BE2C (cell line): ENCODE results near the gene DACT1.

Experiments used
- DNase-seq: peaks from one replicate; pipeline ENCODE4 v3.0.0-alpha.2; 2020
- H3K27me3 ChIP-seq: fragments of 250-450 bp; sonication (Bioruptor Pico); 2 replicates; pipeline ENCODE4 v1.5.1; 2020; ENCODE audit warnings: mild to moderate bottlenecking
- H3K36me3 ChIP-seq: fragments of 250-450 bp; sonication (Bioruptor Pico); 2 replicates; pipeline ENCODE4 v1.5.1; 2020; ENCODE audit warnings: mild to moderate bottlenecking
- H3K4me1 ChIP-seq: fragments of 250-450 bp; sonication (Bioruptor Pico); 2 replicates; pipeline ENCODE4 v1.5.1; 2020
- H3K4me3 ChIP-seq: 2 replicates; pipeline ENCODE4 v1.5.1; 2011; ENCODE audit warnings: low read depth, low read length
- H3K9me3 ChIP-seq: fragments of 250-450 bp; sonication (Bioruptor Pico); 2 replicates; pipeline ENCODE4 v1.5.1; 2020
- TF ChIP-seq, protein P1 (sequence below): IDR thresholded peaks from 2 replicates; pipeline ENCODE4 v1.5.1; 2012; ENCODE audit warnings: mild to moderate bottlenecking, low read depth, low read length

Gene DACT1

DNA sequence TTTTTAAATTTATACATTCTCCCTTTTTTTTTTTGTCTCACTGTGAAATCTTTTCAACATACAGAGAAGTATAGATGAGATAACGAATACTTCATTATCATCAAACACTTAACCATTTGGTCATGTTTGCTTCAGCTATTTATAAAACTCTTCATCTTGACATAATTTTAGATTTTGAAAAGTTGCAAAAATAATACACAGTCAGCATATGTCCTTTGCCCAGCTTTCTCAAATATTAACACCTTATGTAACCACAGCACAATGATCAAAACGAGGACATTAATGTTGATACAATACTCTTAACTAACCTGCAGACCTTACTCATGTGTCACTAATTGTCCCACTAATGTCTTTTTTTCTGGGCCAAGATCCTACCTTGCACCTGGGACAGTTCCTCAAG lies 36.0 kb downstream of the DACT1 start:
- TF ChIP-seq, protein P1, sequence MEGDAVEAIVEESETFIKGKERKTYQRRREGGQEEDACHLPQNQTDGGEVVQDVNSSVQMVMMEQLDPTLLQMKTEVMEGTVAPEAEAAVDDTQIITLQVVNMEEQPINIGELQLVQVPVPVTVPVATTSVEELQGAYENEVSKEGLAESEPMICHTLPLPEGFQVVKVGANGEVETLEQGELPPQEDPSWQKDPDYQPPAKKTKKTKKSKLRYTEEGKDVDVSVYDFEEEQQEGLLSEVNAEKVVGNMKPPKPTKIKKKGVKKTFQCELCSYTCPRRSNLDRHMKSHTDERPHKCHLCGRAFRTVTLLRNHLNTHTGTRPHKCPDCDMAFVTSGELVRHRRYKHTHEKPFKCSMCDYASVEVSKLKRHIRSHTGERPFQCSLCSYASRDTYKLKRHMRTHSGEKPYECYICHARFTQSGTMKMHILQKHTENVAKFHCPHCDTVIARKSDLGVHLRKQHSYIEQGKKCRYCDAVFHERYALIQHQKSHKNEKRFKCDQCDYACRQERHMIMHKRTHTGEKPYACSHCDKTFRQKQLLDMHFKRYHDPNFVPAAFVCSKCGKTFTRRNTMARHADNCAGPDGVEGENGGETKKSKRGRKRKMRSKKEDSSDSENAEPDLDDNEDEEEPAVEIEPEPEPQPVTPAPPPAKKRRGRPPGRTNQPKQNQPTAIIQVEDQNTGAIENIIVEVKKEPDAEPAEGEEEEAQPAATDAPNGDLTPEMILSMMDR, result no peak
- no peaks in the 10 kb centered on the region; the same call in 1 of the 2 replicates for H3K27me3 ChIP-seq
- H3K9me3 ChIP-seq, result no peaks in the 10 kb centered on the region
- H3K4me1 ChIP-seq, result no peaks in the 10 kb centered on the region
- no peak overlapping the region for H3K4me3 ChIP-seq
- DNase-seq, result no peak
- no peaks in the 10 kb centered on the region for H3K36me3 ChIP-seq

DNA sequence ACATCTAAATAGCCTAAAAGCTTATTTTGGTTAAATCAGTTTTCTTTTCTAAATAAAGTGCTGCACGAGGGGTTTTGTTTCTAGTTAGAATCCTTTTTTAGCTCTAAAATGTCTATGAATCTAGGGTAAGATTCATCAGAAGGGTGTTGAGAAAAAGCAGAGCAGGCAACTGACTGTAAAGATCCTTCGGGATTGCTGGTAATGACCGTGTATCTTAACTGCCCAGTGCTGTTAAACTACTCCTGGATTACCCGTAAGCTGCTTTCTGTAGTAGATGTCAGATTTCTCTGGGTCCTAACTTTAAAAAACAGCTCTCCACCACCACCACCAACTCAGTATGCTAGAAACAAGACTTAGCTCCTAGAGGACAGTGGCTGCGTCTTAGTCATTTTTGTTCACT lies 39.2 kb downstream of the DACT1 start:
- Histone ChIP-seq H3K9me3 (no peaks in the 10 kb centered on the region), H3K27me3 (no peaks in the 10 kb centered on the region), H3K4me3 (no peak overlapping the region), H3K4me1 (no peaks in the 10 kb centered on the region), H3K36me3 (no peaks in the 10 kb centered on the region)
- TF ChIP-seq, protein P1, result no peak
- DNase-seq, result no peak

DNA sequence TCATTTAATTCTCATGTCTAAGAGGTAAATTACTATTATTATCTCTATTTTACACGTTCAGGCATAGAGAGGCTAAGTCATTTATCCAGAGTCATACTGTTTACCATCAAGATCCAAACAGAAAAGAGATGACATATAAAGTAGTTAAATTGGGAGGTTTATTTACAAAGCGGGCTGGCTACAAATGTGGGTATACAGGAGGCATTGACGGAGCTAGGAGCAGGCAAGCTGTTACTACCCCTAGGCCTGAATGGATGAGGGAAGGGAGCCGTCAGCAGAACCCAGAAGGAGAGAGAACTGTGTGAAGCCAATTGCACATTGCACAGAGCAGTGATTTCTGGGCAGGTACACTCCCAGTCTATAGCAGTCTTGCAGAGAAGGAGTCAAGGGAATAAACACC lies 39.8 kb downstream of the DACT1 start:
- Histone ChIP-seq H3K4me3 (no peak overlapping the region), H3K4me1 (no peaks in the 10 kb centered on the region), H3K9me3 (no peaks in the 10 kb centered on the region), H3K36me3 (no peaks in the 10 kb centered on the region), H3K27me3 (no peaks in the 10 kb centered on the region)
- TF ChIP-seq, protein P1, result no peak
- no peak for DNase-seq

DNA sequence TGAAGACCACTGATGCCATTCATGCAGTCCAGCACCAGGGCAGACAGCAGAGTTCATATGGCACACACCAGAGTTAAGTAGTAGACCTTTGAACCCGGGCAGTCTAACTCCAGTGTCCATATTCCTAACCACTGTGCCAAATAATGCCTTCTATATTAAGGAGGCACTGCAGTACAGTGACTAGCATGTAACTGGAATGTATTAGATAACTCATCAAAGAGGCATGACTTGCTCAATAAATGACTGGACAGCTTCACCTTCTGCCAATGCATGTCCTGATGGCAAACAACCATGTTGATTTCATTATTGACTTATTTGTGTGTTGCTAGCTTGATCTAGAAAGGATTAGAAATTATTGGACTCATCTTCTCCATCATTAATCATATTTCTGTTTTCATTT lies 40.2 kb downstream of the DACT1 start:
- no peak overlapping the region for H3K4me3 ChIP-seq
- no peaks in the 10 kb centered on the region for H3K36me3 ChIP-seq
- H3K4me1 ChIP-seq, result no peaks in the 10 kb centered on the region
- TF ChIP-seq, protein P1, result no peak
- no peaks in the 10 kb centered on the region for H3K9me3 ChIP-seq
- no peaks in the 10 kb centered on the region for H3K27me3 ChIP-seq
- no peak for DNase-seq

DNA sequence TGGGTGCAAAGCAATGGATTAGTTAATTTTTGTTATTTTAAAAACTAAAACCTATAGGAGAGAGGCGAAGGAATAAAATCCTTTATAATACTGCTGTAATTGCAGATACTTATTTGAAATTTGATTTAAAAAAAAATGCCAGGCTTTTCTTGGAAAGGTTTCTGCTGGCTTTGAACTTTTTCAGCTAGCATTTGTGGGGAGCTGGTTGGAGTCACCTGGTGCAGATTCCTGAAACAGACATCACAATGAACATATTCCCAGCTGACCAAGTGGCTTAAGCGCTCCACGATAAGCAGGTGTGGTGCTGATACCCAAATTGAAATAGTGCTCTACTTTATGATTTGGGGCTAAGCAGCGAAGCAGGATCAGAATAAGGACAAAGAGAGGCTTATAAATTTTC lies 42.9 kb downstream of the DACT1 start:
- no peak for DNase-seq
- Histone ChIP-seq H3K9me3 (no peaks in the 10 kb centered on the region; the same call in 1 of the 2 replicates), H3K4me3 (no peak overlapping the region), H3K36me3 (no peaks in the 10 kb centered on the region), H3K27me3 (no peaks in the 10 kb centered on the region), H3K4me1 (no peaks in the 10 kb centered on the region)
- TF ChIP-seq, protein P1, result no peak

DNA sequence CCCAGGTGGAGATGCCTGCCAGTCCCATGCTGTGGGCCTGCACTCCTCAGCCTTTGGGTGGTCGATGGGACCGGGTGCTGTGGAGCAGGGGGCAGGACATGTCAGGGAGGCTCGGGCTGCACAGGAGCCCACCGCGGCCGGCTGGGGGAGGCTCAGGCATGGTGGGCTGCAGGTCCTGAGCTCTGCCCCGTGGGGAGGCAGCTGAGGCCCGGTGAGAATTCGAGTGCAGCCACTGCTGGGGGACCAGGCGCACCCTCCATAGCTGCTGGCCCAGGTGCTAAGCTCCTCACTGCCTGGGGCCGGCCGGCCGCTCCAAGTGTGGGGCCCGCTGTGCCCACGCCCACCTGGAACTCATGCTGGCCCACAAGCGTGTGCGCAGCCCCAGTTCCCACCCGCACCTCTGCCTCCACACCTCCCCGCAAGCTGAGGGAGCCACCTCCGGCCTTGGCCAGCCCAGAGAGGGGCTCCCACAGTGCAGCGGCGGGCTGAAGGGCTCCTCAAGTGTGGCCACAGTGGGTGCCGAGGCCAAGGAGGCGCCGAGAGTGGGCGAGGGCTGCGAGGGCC lies 49.6 kb downstream of the DACT1 start:
- H3K9me3 ChIP-seq, result no peaks in the 10 kb centered on the region; the same call in 1 of the 2 replicates
- no peaks in the 10 kb centered on the region for H3K36me3 ChIP-seq
- DNase-seq, result no peak
- TF ChIP-seq, protein P1, result no peak
- no peak overlapping the region for H3K4me3 ChIP-seq
- H3K27me3 ChIP-seq, result no peaks in the 10 kb centered on the region
- no peaks in the 10 kb centered on the region; the same call in 1 of the 2 replicates for H3K4me1 ChIP-seq
